IPS-NIHi7 (cell line): ENCODE results near the gene BNIP5.
"Not testable (repeated sequence)": the region's sequence is repeated elsewhere in the genome, so short reads cannot be mapped to it uniquely, and the experiment has no call there.

Experiments used
- DNase-seq: peaks from one replicate; pipeline ENCODE4 v3.0.0; 2012; ENCODE audit warnings: mixed read lengths; ENCODE audit errors: extremely low spot score

Gene BNIP5

DNA sequence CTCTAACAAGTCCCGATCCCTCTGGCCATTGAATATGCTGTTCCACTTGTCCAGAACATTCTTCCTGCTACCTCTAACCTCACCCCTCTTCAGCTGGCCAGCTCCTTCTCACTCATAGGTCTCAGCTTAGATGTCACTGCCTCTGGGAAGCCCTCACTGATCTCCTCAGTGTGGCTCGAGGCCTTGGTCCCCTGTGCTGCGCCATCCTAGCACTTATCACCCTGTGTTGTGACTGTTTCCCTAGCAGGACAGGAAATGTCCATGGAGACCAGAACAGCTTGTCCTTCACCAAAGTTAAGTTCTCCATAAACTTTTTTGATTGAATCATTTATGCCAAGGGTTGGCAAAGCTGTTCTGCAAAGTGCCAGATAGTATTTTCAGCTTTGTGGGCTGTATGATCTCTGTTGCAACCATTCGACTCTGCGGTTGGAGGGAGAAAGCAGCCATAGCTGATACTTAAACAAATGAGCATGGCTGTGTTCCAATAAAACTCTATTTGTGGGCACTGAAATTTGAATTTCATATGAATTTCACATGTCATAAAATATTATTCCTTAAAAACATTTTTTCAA is 6.5 kb upstream of the BNIP5 start:
- DNase-seq, result no peak

DNA sequence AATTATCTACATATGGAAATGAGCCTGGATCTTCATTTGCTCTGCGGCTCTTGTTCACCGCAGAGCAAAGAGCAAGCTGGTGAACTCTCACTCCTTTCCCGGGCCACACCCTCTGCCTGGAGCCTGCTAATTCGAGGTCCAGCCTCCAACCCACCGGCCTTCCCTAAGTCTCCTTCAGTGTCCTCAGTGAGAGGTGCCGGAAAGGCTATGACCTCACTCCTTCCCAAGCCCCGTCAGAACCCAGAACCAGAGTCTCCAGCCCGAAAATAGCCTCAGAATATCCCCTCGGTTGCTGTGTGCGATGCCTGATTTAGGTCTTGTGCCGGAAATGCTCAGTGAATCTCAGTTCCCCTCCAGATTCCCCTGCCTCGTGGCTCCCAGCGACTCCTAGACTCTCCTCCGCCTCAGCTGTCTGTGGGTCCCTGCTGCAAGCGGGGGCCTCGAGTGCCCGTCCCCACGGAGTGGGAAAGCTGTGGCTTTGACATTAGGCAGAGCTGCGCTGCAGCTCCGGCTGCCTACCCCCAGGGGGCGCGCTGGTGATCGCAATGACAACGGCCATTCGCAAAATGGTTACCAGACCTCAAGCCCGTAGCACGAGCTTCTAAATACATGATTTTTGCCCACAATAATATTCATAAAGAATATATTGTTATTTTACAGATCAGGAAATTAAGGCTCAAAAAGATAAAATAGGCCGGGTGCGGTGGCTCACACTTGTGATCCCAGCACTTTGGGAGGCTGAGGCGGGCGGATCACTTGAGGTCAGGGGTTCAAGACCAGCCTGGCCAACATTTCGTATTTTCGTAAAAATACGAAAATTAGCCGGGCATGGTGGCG is 4.1 kb upstream of the BNIP5 start:
- peak; percentile 81 for DNase-seq

DNA sequence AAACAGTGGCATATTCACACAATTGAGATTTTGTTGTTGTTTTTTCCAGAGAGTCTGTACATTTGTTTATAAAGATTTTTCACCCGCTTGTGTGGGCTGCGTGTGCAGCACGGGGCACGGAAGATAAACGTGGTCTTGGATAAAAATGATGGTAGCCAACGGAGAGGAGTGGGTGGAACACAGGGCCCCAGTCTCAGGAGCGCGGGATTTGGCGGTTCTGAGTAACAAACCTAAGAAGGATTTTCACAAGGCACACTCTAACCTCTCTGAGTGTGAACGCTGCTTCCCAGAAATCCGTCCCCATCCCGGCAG is 3.6 kb upstream of the BNIP5 start:
- DNase-seq, result no peak

DNA sequence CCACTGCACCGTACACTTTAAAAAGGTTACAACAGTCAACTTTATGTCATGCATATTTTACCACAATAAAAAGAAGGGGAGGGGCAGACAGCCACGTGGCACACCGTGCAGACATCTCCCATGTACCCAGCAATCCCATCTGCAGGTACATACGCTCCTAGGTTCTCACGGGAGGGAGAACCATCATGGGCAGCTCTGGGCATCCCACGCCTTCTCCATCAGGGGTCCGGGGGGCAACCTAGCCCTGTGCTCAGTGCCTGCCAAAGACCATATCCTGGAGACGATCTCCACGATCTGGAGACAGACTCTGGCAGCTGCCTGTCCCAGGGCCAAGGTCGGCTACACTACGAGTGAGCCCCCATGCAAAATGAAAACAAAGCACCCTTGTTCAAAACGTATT is 2.5 kb upstream of the BNIP5 start:
- no peak for DNase-seq

DNA sequence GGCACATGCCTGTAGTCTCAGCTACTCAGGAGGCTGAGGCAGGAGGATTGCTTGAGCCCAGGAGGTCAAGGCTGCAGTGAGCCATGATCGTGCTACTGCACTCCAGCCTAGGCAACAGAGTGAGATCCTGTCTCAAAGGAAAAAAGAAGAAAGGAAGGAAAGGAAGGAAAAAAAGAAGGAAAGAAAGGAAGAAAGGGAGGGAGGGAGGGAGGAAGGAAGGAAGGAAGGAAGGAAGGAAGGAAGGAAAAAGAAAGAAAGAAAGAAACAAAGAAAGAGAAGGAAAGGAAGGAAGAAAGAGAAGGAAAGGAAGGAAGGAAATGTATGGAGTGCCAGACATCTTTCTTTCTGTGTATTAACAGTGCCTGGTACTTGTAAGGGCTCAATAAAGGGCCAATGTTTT is 1.5 kb upstream of the BNIP5 start:
- DNase-seq, result not testable (repeated sequence)

DNA sequence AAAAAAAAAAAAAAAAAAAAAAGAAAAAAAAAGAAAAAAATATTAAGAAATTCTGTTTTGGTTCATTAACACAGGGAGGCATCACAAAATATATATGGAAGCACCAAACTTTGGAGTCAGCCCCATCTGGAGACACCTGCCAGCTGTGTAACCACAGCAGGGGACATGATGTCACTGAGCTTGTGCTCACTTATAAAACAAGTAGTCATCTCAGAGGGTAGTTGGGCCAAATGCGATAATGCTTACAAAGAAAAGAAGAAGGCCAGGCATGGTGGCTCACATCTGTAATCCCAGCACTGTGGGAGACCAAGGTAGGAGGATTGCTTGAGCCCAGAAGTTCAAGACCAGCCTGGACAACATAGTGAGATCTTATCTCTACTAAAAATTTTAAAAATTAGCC is 1.1 kb upstream of the BNIP5 start:
- DNase-seq, result no peak

DNA sequence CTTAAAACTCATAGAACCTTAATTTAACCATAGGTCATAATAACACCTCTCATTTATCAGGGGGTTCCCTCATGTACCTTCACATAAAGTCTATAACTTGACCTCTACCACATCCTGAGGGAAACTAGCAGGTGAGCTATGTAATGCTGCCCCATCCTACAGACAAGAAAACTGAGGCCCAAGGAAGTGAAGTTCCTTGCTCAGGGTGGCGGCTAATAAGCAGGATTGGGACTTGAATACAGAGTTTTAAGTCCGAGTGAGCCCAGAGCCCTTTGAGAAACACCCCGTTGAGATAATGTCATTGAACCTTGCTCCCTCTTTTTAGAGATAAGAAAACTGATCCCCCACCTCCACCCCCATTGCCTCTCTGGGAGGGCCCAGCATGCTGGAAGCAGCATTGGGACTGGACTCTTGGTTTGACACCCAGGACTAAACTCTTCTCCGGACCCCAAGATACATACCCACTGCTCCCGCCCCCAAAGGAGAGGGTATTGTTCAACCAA is 429 bp downstream of the BNIP5 start:
- DNase-seq, result no peak

DNA sequence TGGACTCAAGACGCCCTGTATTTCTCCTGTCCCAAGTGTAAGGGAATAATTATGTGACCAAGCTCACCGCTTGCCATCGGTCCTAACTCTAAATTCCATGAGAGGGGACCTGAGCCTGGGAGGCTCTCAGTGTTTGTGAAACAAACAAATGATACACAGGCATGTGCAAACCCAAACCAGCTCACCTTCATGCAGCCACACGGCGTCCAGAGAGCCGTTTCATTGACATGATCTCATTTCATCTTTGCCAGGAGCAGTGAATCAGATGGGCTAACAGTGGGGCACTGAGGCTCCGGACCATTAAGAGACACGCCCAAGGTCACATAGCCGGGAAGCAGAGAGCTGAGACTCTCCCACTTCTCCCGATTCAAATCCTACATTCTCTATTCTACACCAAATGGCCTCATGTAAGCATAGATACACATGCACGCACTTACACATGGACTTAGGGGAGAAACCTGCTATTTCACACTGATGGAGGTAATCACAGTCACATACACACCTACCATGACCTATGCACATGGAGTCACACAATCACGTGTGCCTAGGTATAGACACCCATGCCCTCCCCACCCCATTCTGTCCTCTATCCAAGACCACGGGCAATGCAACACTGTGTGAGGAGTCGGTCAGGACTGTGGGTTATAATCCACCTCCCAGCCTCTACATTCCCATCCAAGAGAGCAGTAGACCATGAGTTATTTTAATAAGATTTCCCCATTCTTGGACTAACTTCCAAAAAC is 1.1 kb downstream of the BNIP5 start:
- no peak for DNase-seq

DNA sequence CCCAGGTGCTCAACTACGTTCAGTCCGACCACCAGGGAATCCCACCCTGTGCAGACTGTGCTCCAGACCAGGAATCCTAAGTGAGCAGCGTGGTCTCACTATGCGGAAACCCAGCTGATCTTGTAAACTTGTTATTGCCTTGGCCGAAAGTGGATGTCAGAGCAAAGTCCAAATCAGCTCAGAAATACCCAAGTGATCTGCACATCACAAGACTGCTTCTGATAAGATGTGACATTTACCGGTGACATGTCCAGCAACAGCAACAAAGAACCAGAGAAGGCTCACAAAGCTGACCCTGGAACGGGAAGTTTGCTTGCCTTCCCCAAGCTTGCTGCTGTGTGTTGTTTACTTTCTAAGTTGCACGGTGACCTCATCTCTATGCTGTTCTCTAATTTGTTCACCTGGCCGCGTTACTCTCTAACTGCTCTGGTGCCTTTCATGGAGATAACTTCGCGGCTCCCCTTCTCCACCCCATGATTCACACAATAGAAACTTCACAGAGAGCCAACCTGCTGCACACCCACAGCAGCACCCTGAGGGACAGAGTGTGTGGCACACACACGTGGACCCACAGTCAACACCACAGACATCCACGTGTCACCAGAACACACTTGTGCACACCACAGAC is 1.7 kb downstream of the BNIP5 start:
- no peak for DNase-seq

DNA sequence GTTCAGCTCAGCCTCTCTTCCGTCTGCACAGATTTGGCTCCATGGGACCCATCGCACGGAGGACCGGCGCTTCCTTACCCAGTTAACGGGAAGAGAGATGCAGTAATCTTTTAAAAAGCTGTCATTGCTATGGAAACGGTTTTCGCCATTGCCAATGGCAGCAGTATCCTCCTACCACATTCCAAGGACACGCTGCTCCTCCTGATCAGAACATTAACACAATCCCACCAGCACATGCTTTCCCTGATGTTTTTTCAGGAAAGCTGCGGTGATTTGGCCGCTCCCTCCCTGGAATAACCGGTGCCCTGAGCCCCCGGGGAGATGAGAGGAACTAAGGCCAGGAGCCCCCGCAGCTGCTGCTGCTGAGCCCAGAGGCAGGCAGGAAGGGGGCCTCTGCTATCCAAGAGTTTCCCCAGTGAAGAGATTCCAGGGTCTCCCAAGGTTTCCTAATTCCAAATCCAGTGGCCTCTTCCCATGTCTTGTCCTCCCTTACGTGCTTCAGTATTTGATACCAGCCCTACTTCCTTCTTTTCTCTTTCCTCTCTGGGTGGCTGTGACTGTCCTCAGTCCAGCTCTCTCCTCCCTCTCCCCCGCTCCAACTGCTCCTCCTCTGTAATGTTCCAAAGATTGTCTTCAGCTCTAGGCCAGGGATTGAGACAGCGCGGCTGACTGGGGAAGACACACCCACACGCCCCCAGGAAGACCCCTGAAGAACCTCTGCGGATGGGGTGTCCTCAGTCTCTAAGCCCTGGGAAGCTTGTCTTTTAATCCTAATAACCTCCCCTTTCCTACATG is 2.6 kb downstream of the BNIP5 start:
- DNase-seq, result no peak

DNA sequence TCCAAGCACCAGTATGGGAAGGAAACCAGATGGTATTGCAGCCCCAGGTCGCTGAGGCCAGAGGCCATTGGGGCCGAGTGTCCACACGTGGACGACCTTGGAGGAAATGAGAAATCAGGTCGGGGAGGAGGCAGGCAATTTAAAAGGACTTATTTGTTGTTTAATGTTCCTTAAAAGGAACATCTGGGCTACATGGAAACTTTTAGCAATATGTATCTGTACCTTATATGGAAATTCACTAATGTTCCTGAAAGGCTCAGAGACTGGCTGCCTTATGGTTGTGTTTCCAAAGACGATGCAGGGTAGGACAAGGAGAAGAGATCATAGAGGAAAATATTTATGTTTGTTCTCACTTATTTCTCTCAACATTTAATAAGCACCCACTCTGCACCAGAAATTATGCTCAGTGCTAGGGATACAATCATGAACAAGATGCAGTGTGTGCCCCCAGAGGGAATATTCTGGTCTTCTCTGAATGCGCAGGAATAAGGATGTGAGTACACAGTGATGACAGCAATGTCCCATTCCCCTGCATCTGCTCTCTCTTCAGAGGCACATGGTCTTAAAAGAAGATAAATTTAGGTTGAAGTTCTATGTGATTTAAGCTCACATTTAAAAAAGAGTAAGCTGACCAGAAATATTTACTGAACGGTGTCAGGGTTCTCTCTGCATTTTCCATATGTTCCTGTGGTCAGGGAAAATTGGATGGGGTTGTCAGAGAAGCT is 3.4 kb downstream of the BNIP5 start:
- no peak for DNase-seq

DNA sequence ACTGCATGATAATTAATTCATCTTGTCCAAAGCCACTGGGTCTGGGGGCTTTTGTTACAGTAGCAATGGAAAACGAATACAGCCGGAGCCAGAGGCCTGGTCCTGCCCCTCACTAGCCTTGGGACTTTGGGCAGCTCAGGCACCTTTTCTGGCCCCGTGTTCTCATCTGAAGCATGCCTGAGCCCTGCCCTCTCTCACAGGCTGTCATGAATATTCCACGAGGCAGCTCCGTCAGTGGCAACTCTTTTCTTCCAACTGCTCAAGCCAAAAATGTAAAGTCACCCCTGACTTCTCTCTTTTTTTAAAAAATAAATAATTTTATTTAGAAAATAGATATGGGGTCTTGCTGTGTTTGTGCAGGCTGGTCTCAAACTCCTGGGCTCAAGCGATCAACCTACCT is 5.3 kb downstream of the BNIP5 start:
- DNase-seq, result no peak

DNA sequence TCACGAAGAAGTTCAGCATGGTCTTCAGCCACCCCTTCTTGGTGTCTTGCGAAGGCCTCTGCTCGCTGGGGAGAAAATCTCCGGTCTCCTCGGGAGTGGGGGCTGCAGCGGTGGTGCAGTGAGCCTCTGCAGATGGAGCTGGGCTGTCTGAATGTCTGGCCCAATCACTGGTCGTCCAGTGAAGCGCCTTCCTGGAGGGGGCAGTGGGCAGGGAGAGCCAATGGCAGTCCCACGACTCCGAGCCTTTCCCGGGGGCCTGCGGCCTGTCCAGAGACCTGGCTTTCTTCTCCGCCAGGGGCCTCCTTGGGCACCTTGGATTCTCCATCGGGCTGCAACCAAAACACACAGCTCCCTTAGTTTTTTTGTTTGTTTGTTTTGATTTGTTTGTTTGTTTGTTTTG is 6.3 kb downstream of the BNIP5 start:
- no peak for DNase-seq

DNA sequence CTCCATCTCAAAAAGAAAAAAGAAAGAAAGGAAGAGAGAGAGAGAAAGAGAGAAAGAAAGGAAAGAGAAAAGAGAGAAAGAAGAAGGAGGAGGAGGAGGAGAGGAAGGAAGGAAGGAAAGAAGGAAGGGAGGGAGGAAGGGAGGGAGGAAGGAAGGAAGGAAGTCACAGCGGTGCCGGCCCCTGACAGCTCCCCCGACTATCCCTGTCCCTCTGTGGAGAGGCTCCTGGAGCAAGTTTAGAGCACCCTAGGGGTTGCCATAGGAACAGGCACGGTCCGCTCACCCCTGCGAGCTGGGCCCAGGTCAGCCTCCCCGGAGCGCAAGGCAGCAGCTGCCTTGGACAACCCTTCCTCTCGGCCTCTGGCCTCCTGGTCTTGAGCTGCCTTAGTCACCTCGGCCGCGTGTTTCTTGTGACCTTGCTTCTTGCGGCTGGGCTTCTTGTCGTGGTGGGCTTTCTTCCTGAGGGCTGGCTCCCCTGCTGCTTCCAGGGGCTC is 6.8 kb downstream of the BNIP5 start:
- peak; percentile 70 for DNase-seq

DNA sequence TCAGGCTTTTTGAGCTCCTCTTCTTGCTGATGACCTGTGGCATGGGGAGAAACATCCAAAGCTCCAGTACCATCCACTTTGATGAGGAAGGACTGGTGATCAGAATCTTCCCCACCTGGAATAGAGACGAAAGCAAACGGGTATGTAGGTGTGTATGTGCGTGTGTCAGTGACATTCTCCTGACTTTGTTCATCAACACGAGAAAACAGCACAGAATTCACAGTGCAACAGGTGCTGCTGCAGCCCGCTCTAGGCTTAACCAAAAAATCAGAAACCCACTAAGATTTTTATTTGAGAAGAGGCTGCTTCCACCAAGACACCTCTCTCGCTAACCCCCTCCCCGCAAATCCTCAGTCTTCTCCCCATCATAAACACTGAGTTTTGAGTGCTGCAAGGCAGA is 8.1 kb downstream of the BNIP5 start:
- no peak for DNase-seq

DNA sequence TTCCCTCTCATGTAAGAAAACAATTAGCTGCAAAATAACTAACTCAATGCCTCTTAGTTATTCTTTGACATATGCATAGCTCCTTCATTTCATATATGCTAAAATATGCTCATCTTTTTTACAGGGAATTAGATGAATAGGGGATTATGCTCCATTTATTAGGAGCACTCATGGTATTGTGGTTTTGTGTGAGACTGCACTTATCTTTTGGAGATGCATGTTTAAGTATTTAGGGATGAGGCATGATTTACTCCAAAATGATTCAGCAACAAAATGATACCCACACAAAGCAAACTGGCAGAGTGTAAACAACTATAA is 8.8 kb downstream of the BNIP5 start:
- no peak for DNase-seq

DNA sequence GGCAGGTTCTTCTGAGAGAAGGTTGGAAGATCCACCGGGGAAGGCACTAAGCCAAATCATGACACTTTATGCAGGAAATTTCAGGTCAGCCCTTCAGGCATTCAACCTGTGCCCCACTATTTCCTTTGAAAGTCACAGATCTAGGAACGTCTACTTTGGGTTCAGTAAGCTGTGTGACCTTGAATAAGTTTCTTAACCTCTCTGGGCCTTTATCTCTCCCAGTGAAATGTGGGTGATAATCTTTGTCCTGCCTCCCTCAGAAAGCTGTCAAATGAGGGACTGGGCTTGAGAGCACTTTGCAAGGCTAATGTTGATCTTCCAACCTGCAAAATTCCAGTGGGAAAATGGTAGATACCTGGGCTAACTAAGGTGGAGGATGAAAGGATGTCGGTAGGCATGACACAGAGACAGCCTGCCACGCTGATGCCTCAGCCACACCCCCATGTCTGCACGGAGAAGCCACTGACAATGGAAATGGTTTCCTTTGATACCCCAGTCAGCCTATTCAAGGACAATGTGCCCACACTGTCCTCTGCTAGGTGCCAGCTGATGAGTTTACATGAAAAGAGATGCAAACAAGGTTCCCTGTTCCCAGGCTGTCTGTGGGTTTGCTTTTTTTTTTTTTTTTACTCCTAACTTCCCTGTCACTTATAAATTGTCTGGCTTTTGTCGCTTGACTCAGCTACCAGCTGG is 9.3 kb downstream of the BNIP5 start:
- DNase-seq, result no peak

DNA sequence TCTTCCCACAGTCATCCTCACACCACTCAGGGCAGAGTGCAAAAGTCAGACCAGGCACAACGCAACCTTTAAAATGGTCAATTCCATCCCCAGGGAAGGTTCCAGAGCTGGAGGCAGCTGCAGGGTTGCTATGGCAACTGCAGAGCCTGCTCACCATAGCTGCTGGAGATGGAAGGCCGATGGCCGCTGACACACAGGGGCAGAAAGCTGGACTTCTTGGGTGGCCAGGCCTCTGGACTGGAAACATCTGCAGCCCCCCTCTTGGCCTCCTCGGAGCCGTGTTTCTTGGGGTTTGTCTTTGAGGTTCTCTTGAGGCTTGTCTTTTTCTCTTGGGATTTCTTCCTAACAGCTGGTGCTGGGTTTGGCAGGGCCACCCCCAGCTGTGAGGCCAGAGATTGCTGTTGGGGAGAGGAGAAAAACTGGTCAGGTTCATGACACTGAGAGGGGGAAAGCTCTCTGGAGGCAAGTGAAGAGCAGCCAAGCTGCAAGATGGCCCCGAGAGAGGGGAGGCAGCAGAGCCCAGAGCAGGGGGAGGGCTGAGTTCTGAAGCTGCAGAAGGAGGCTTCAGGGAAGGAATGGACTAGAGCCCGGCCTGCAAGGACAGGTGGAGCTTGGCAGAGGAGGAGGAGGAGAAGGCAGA is 10.2 kb downstream of the BNIP5 start:
- DNase-seq, result no peak

DNA sequence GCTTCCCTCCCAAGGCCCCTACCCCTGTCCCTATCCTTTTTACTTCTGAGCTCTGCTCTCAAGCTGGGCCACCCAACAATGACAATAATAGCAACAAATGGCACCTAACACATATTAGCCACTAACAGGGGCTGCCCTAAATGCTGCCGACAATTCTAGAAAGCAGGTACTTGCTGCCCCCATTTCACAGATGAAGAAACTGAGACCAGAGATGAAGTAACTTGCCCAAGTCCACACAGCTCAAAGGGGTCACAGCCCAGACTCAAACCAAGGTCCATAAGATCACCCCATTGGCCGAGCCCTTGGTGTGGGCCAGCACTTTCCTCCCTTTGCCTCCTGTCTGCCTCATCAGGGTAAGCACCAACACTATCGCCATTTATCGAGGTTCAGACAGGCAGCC is 12.0 kb downstream of the BNIP5 start:
- DNase-seq, result no peak

DNA sequence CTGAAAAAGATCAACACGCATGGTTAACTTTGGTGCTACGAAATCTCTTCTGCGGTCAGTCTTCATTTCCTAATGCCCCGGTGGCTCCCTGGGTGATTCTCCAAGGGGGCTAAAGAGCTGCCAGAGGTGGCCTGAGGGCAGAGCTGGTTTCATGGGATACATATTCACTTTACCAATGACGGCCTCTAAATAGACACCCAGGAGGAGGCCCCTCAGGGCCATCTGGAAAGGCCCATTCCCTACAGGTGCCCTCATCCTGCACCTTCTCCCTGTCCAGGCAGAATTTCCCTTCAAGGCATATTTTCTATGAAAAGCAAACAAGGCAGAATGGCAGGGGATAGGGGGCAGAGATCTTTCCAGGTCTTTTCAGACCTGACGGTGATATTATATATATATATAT is 12.5 kb downstream of the BNIP5 start:
- no peak for DNase-seq
